ENCODE data around the gene AOC2.
"Not testable (repeated sequence)": the region's sequence is repeated elsewhere in the genome, so short reads cannot be mapped to it uniquely, and the experiment has no call there.

The AOC2 gene

GRCh38 chr17:42848093-42848492 lies 3.7 kb downstream of the AOC2 start:
- Histone ChIP-seq H3K4me1 (ENCODE audit: control insufficient read depth in 1 of 2, insufficient read depth in 1 of 2, low read depth in 1 of 2, low read length in 1 of 2) (peaks cover 40 to 41% of the 10 kb centered on the region in 2 experiments), H3K4me3 (ENCODE audit: low read depth in 1 of 2, low read length in 1 of 2) (no peak overlapping the region), H3K9me3 (no peaks in the 10 kb centered on the region), H3K36me3 (peaks cover 29% of the 10 kb centered on the region), H3K27me3 (no peaks in the 10 kb centered on the region), H3K27ac (no peak overlapping the region)
- TF ChIP-seq, protein P1, sequence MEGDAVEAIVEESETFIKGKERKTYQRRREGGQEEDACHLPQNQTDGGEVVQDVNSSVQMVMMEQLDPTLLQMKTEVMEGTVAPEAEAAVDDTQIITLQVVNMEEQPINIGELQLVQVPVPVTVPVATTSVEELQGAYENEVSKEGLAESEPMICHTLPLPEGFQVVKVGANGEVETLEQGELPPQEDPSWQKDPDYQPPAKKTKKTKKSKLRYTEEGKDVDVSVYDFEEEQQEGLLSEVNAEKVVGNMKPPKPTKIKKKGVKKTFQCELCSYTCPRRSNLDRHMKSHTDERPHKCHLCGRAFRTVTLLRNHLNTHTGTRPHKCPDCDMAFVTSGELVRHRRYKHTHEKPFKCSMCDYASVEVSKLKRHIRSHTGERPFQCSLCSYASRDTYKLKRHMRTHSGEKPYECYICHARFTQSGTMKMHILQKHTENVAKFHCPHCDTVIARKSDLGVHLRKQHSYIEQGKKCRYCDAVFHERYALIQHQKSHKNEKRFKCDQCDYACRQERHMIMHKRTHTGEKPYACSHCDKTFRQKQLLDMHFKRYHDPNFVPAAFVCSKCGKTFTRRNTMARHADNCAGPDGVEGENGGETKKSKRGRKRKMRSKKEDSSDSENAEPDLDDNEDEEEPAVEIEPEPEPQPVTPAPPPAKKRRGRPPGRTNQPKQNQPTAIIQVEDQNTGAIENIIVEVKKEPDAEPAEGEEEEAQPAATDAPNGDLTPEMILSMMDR (IDR thresholded peaks at IDR 0.05): no peak

DNA sequence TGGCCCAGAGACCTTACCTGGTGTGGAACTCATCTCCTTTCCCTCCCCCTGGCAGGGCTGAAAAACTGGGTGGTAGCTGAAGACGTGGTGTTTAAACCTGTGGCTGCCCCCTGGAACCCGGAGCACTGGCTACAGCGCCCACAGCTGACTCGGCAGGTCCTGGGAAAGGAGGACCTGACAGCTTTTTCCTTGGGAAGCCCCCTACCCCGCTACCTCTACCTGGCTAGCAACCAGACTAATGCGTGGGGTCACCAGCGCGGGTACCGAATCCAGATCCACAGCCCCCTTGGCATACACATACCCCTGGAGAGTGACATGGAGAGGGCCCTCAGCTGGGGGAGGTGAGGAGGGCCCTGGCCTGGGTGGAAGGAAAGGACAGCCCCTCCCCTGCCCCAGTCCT lies 4.7 kb downstream of the AOC2 start:
- no peaks in the 10 kb centered on the region for H3K9me3 ChIP-seq
- H3K4me1 ChIP-seq (ENCODE audit: control insufficient read depth in 1 of 2, insufficient read depth in 1 of 2, low read depth in 1 of 2, low read length in 1 of 2): peaks cover 30 to 36% of the 10 kb centered on the region in 2 experiments
- peaks cover 22% of the 10 kb centered on the region for H3K36me3 ChIP-seq
- no peaks in the 10 kb centered on the region for H3K27me3 ChIP-seq
- TF ChIP-seq, protein P1 (IDR thresholded peaks at IDR 0.05): no peak
- no peak overlapping the region for H3K27ac ChIP-seq
- H3K4me3 ChIP-seq (ENCODE audit: low read depth in 1 of 2, low read length in 1 of 2): no peak overlapping the region

DNA sequence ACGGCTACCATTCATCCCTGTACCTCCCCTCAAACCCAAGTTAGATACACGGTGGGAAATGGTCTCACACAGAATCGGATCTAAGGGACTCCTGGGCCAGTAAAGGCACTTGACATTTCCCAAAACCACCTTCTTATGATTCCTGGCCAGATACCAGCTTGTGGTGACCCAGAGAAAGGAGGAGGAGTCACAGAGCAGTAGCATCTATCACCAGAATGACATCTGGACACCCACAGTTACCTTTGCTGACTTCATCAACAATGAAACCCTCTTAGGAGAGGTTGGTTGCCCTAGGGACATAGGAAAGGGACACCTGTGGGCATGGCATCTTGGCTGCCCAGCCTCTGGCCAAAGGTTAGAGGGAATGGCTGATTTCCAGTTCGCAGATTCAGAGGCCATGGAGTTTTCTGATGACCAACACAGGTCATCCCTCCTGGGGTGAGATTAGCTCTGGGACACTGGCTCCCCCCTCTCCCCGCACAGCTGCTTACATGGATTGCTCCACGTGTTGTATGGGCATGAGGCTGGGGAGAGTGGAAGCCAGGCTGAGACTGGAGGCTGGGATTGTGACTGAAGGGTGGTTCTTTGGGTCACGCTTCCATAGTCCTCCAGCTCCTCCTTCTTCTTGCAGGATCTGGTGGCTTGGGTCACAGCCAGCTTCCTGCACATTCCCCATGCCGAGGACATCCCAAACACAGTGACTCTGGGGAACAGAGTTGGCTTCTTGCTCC lies 5.2 kb downstream of the AOC2 start:
- H3K36me3 ChIP-seq: peaks cover 16% of the 10 kb centered on the region
- H3K4me3 ChIP-seq (ENCODE audit: low read depth in 1 of 2, low read length in 1 of 2): no peak overlapping the region
- H3K27ac ChIP-seq: no peak overlapping the region
- H3K4me1 ChIP-seq (ENCODE audit: control insufficient read depth in 1 of 2, insufficient read depth in 1 of 2, low read depth in 1 of 2, low read length in 1 of 2): peaks cover 24 to 30% of the 10 kb centered on the region in 2 experiments
- TF ChIP-seq, protein P1 (IDR thresholded peaks at IDR 0.05): no peak
- no peaks in the 10 kb centered on the region for H3K9me3 ChIP-seq
- H3K27me3 ChIP-seq: no peaks in the 10 kb centered on the region

- peaks cover 26 to 34% of the 10 kb centered on the region in 2 experiments for H3K4me1 ChIP-seq (ENCODE audit: control insufficient read depth in 1 of 2, insufficient read depth in 1 of 2, low read depth in 1 of 2, low read length in 1 of 2)
- no peaks in the 10 kb centered on the region for H3K27me3 ChIP-seq
- H3K27ac ChIP-seq: no peak within 1 kb of the TSS
- no peak within 1 kb of the TSS for H3K4me3 ChIP-seq (ENCODE audit: low read depth in 1 of 2, low read length in 1 of 2)
- H3K9me3 ChIP-seq: no peaks in the 10 kb centered on the region
- H3K36me3 ChIP-seq: peaks cover 3% of the 10 kb centered on the region
- TF ChIP-seq, protein P1 (IDR thresholded peaks at IDR 0.05): no peak
Observed at GRCh38 chr17:42850954-42851353, 6.6 kb downstream of the AOC2 start, which contains the start of gene AOC3. TSS of gene AOC3 (plus strand) at chr17:42851199. CDS start at chr17:42851344, 145 bp downstream.

DNA sequence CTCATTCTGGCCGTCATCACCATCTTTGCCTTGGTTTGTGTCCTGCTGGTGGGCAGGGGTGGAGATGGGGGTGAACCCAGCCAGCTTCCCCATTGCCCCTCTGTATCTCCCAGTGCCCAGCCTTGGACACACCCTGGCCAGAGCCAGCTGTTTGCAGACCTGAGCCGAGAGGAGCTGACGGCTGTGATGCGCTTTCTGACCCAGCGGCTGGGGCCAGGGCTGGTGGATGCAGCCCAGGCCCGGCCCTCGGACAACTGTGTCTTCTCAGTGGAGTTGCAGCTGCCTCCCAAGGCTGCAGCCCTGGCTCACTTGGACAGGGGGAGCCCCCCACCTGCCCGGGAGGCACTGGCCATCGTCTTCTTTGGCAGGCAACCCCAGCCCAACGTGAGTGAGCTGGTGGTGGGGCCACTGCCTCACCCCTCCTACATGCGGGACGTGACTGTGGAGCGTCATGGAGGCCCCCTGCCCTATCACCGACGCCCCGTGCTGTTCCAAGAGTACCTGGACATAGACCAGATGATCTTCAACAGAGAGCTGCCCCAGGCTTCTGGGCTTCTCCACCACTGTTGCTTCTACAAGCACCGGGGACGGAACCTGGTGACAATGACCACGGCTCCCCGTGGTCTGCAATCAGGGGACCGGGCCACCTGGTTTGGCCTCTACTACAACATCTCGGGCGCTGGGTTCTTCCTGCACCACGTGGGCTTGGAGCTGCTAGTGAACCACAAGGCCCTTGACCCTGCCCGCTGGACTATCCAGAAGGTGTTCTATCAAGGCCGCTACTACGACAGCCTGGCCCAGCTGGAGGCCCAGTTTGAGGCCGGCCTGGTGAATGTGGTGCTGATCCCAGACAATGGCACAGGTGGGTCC lies 7.2 kb downstream of the AOC2 start:
- not testable (repeated sequence) for H3K9me3 ChIP-seq; H3K36me3 ChIP-seq; H3K27ac ChIP-seq; H3K27me3 ChIP-seq; H3K4me3 ChIP-seq (ENCODE audit: low read depth in 1 of 2, low read length in 1 of 2)
- H3K4me1 ChIP-seq (ENCODE audit: control insufficient read depth in 1 of 2, insufficient read depth in 1 of 2, low read depth in 1 of 2, low read length in 1 of 2): peaks cover 19 to 28% of the 10 kb centered on the region in 2 experiments

DNA sequence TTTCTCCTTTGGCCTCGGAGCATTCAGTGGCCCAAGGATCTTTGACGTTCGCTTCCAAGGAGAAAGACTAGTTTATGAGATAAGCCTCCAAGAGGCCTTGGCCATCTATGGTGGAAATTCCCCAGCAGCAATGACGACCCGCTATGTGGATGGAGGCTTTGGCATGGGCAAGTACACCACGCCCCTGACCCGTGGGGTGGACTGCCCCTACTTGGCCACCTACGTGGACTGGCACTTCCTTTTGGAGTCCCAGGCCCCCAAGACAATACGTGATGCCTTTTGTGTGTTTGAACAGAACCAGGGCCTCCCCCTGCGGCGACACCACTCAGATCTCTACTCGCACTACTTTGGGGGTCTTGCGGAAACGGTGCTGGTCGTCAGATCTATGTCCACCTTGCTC lies 8.0 kb downstream of the AOC2 start:
- Histone ChIP-seq H3K4me1 (ENCODE audit: control insufficient read depth in 1 of 2, insufficient read depth in 1 of 2, low read depth in 1 of 2, low read length in 1 of 2) (peaks cover 12 to 20% of the 10 kb centered on the region in 2 experiments), H3K4me3 (ENCODE audit: low read depth in 1 of 2, low read length in 1 of 2) (no peak overlapping the region), H3K9me3 (no peaks in the 10 kb centered on the region), H3K27me3 (no peaks in the 10 kb centered on the region), H3K27ac (no peak overlapping the region), H3K36me3 (no peaks in the 10 kb centered on the region)
- TF ChIP-seq, protein P1 (IDR thresholded peaks at IDR 0.05): no peak
